Ectodermal cell (in vitro differentiated cells): ENCODE measurements around the gene GLRX3.
"Not testable (repeated sequence)": the region's sequence is repeated elsewhere in the genome, so short reads cannot be mapped to it uniquely, and the experiment has no call there.

Source experiments
- H3K27ac ChIP-seq: 2 replicates; pipeline ENCODE4 v1.7.0; 2013; ENCODE audit warnings: mild to moderate bottlenecking, low read depth, low read length; ENCODE audit not compliant: insufficient read depth, poor library complexity, severe bottlenecking
- H3K27me3 ChIP-seq: 2 replicates; pipeline ENCODE4 v1.7.0; 2013; ENCODE audit warnings: mild to moderate bottlenecking, low read length; ENCODE audit not compliant: insufficient read depth, control insufficient read depth, poor library complexity, severe bottlenecking
- H3K36me3 ChIP-seq: one replicate; pipeline ENCODE4 v1.7.0; 2013; ENCODE audit warnings: low read length; ENCODE audit not compliant: control insufficient read depth, insufficient read depth
- H3K4me1 ChIP-seq: one replicate; pipeline ENCODE4 v1.7.0; 2013; ENCODE audit warnings: low read length; ENCODE audit not compliant: control insufficient read depth, insufficient read depth
- H3K4me3 ChIP-seq: 2 replicates; pipeline ENCODE4 v1.7.0; 2013; ENCODE audit warnings: low read depth, low read length, control low read depth; ENCODE audit not compliant: insufficient read depth
- H3K9me3 ChIP-seq: 2 replicates; pipeline ENCODE4 v1.7.0; 2013; ENCODE audit warnings: mild to moderate bottlenecking, low read length, moderate library complexity; ENCODE audit not compliant: control insufficient read depth
- WGBS, 2 experiments: methylation state at CpG; one replicate each; pipeline ENCODE4 v1.1.7; 2013; ENCODE audit warnings: missing lambda C conversion rate in 2 of 2; 5-methylcytosine and 5-hydroxymethylcytosine counted together

Gene GLRX3

GRCh38 chr10:130194194-130194990 is 58.2 kb downstream of the GLRX3 start:
- H3K36me3 ChIP-seq, result no peaks in the 10 kb centered on the region
- H3K9me3 ChIP-seq, result no peaks in the 10 kb centered on the region
- WGBS, 2 experiments, result 77% methylated on average over 21 of the region's 21 CpGs
- no peak overlapping the region for H3K27ac ChIP-seq
- no peaks in the 10 kb centered on the region for H3K27me3 ChIP-seq
- peaks cover 14% of the 10 kb centered on the region for H3K4me1 ChIP-seq
- H3K4me3 ChIP-seq, result no peak overlapping the region

DNA sequence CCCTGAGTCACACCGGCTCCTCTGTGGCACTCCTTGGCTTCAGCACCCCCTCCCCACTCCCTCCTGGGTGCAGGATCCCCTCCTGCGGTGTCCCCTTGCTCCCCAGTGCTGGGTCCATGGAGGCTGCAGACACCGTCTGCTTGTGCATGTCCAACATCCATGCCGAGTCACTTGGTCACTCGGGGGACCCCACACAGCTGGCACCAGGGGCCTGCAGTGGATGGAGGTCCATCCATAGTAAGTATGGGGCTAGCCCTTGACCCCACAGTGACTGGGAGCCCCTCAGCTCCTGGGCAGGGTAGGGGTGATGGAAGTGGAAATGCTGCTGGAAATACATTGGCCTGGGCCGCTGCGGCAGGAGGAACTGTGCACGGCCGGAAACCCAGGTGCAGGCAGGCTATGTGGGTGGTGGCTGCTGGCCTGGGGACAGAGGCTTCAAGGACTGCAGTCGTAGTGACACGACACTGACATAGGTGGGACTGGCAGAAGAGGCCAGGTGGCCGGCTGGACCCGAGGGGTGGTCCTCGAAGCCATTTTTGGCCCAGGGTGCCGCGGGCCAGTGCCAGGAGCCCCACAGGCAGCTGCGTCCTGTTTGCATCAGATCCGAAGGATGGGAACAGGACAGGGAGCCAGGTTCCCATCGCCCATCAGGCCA is 58.9 kb downstream of the GLRX3 start:
- WGBS, 2 experiments, result 93 to 94% methylated on average over 19 of the region's 19 CpGs
- Histone ChIP-seq H3K27me3 (no peaks in the 10 kb centered on the region), H3K27ac (no peak overlapping the region), H3K36me3 (no peaks in the 10 kb centered on the region), H3K9me3 (no peaks in the 10 kb centered on the region), H3K4me3 (no peak overlapping the region), H3K4me1 (peaks cover 16% of the 10 kb centered on the region)

- Histone ChIP-seq H3K36me3 (no peaks in the 10 kb centered on the region), H3K27ac (no peak overlapping the region), H3K27me3 (no peaks in the 10 kb centered on the region), H3K4me1 (peaks cover 21% of the 10 kb centered on the region), H3K9me3 (no peaks in the 10 kb centered on the region), H3K4me3 (no peak overlapping the region)
- WGBS, 2 experiments, result 81 to 84% methylated on average over 10 of the region's 10 CpGs
Measured at GRCh38 chr10:130195746-130196294, 59.6 kb downstream of the GLRX3 start.

DNA sequence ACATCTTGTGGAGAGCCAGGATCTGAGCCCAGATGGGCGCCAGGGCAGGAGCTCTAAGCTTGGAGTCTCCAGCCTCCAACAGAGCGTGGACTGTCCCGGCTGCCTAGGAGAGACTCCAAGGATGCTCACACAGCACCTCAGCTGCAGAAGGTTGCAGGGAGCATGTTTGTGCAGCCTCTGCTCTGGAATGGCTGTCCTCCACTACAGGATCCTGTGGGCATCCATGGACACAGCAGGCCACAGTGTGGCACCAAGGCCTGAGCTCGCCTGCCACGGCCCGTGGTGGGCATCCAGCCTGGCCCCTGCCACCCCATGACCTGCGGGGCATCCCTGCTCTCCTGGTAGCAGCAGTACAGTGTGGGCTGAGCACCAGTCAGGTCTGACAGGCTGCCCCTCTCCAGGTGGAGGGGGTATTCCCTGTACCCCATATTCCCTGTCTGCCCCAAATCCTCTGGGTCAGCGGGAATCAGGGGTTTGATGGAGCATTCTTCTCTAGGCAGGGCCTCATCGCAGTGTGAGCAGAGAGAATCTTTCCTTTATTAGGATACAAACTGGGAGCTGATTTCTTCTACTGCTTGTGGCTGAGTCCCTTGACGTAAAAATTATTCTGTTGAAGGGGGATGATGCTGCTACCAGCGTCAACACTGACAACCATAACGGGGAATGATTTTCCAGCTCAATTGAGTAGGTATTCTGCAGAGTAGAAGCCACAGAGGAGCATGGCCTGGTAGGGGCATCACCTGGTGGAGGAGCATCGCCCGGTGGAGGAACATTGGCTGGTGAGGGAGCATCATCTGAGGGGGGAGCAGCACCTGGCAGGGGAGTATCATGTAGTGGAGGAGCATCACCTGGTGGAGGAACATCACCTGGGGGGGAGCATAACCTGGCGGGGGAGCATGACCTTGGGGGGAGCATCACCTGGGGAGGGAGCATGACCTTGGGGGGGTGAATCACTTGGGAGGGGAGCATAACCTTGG is 60.6 kb downstream of the GLRX3 start:
- no peaks in the 10 kb centered on the region for H3K27me3 ChIP-seq
- no peaks in the 10 kb centered on the region for H3K9me3 ChIP-seq
- no peaks in the 10 kb centered on the region for H3K36me3 ChIP-seq
- H3K4me3 ChIP-seq, result no peak overlapping the region
- no peak overlapping the region for H3K27ac ChIP-seq
- H3K4me1 ChIP-seq, result peaks cover 21% of the 10 kb centered on the region
- WGBS, 2 experiments, result 93 to 94% methylated on average over 14 to 15 of the region's 15 CpGs

GRCh38 chr10:130198651-130199050 is 62.5 kb downstream of the GLRX3 start:
- Histone ChIP-seq H3K4me3 (no peak overlapping the region), H3K27ac (no peak overlapping the region), H3K27me3 (no peaks in the 10 kb centered on the region), H3K36me3 (no peaks in the 10 kb centered on the region), H3K9me3 (no peaks in the 10 kb centered on the region), H3K4me1 (peaks cover 17% of the 10 kb centered on the region)
- 92 to 95% methylated on average over 6 of the region's 6 CpGs for WGBS, 2 experiments

DNA sequence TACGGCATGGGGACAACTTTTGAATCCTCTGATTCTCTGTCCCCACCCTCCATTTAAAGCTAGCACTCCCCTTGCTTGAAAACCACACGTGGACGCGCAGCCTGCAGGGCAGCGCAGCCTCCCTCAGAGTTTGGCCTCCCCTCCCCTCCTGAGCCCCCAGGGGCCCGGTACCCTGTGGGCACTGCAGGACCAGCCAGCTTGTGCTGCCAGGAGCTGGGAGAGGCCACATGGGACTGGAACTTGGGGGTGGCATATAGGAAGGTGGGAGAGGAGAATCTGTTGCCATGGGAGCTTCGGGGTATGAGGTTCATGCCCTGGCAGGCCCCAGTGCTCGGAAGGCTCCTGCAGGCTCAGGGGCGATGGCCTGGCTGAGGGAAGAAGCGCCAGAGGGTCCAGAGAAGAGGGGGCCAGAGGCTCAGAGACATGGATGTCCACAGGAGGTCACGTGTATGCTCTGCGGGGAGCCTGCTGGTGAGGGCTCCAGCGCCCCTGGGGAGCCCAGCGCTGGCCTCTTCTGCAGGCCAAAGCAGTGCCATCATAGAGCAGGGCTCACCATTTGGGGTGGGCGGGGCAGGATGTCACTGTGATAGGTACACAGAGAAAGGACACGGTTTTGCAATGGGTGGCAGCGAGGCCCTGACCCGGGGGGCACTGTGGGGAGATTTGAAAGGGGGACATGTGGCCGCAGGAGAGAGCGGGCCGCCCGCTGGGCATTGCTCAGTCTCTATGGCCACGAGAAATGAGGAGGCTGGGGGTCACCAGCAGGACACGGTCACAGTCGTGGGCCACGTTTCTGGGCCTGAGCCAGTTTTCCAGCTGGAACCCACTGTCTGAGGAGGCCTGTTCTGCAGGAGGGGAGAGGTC is 64.2 kb downstream of the GLRX3 start:
- no peak overlapping the region for H3K27ac ChIP-seq

GRCh38 chr10:130201043-130201380 is 64.8 kb downstream of the GLRX3 start:
- Histone ChIP-seq H3K4me1 (peaks cover 6% of the 10 kb centered on the region), H3K27me3 (no peaks in the 10 kb centered on the region), H3K4me3 (no peak overlapping the region), H3K36me3 (no peaks in the 10 kb centered on the region), H3K27ac (no peak overlapping the region), H3K9me3 (no peaks in the 10 kb centered on the region)
- WGBS, 2 experiments, result 94 to 96% methylated on average over 8 of the region's 8 CpGs

More for the DNA sequence above, 64.2 kb downstream of the GLRX3 start:
- Histone ChIP-seq H3K27me3 (no peaks in the 10 kb centered on the region), H3K9me3 (no peaks in the 10 kb centered on the region), H3K36me3 (no peaks in the 10 kb centered on the region), H3K4me1 (peaks cover 6% of the 10 kb centered on the region), H3K4me3 (no peak overlapping the region)
- WGBS, 2 experiments, result 87 to 88% methylated on average over 26 of the region's 26 CpGs

DNA sequence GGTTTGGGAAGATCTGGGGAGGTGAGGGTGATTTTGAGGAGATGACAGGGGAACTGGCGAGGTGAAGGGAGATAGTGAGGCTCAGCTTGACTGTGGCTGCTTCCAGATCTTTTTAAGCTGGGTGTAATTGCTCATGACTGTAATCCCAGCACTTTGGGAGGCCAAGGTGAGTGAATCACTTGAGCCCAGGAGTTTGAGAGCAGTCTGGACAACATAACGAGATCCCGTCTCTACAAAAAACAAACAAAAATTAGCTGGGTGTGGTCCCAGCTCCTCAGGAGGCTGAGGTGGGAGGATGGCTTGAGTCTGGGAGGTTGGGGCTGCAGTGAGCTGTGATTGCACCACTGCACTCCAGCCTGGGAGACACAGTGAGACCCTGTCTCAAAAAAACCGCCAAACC is 66.0 kb downstream of the GLRX3 start:
- not testable (repeated sequence) for H3K4me3 ChIP-seq, H3K27me3 ChIP-seq, H3K9me3 ChIP-seq, H3K36me3 ChIP-seq, H3K27ac ChIP-seq, H3K4me1 ChIP-seq
- 81 to 93% methylated on average over 4 of the region's 4 CpGs for WGBS, 2 experiments

GRCh38 chr10:130202984-130203621 is 66.9 kb downstream of the GLRX3 start:
- Histone ChIP-seq H3K27me3 (no peaks in the 10 kb centered on the region), H3K36me3 (no peaks in the 10 kb centered on the region), H3K27ac (no peak overlapping the region), H3K9me3 (no peaks in the 10 kb centered on the region), H3K4me1 (peaks cover 6% of the 10 kb centered on the region), H3K4me3 (no peak overlapping the region)
- 96% methylated on average over 29 of the region's 29 CpGs for WGBS, 2 experiments
